Measurements from ENCODE around the gene PNKD. TPM values are rescaled to one million over a fixed set of nuclear protein-coding genes. Genes with fewer than 3 reads are reported as not detected.

The PNKD gene
- total RNA-seq, 4 donors from 2014 or later = 20.1 to 35.8 (median 31.9) TPM

DNA sequence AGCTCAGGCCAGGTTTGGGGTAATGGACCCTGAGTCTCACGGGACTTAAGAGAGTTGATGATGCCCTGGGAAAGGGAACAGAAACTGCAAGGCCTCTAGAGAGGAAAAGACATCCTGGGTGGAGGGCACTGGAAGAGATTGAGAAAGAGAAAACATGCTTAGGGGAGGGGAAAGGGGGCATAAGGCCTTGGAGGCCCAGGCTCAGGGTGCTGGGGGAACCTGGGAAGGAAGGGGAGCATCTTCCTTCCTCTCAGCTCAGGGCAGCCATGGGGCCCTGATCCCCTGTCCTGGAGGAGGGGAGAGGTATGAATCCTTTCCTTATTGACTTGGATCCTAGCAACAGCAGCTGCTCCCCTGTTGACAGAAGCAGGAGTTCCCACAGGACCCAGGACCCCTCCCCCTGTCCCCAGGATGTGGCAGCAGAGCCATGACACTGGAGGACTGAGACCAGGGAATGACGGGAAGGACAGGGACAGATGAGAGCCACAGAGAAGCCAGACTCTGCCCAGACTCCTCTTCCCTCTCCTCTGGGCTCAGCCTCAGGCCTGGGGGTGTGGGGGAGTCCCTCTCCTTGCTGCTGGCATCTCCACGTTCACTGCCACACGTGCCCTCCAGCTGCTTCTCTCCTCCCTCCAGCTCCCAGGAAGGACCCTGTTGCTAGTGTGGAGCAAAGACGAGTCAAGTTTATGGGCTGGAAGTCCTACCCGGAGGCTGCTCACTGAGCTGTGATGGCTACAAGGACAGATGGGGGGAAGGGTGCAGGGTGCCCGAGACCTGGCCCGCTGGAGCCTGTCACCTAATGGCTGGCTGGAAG, 8.7 kb upstream of the PNKD start:
- in situ Hi-C loops (cut with MboI; ENCODE audit: low sequenced_read_pairs in 4 of 4) = loop anchor here in 1 of 4 donors (10.0 kb wide), 1 partner anchor 77 kb away; no protein-coding TSS in a partner anchor
- TF ChIP-seq, protein P1, sequence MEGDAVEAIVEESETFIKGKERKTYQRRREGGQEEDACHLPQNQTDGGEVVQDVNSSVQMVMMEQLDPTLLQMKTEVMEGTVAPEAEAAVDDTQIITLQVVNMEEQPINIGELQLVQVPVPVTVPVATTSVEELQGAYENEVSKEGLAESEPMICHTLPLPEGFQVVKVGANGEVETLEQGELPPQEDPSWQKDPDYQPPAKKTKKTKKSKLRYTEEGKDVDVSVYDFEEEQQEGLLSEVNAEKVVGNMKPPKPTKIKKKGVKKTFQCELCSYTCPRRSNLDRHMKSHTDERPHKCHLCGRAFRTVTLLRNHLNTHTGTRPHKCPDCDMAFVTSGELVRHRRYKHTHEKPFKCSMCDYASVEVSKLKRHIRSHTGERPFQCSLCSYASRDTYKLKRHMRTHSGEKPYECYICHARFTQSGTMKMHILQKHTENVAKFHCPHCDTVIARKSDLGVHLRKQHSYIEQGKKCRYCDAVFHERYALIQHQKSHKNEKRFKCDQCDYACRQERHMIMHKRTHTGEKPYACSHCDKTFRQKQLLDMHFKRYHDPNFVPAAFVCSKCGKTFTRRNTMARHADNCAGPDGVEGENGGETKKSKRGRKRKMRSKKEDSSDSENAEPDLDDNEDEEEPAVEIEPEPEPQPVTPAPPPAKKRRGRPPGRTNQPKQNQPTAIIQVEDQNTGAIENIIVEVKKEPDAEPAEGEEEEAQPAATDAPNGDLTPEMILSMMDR (IDR thresholded peaks at IDR 0.05 in 4 of 5, conservative IDR thresholded peaks at IDR 0.05 in 1 of 5) = no peak
- TF ChIP-seq POLR2A (IDR thresholded peaks at IDR 0.05) = no peak
- Histone ChIP-seq H3K27me3 (no peaks in the 10 kb centered on the region), H3K9me3 (no peaks in the 10 kb centered on the region), H3K4me3 (no peak overlapping the region), H3K4me1 (peaks cover 24 to 25% of the 10 kb centered on the region in 2 donors), H3K27ac (peak overlapping the region in 3 of 4 donors; percentile 75 to 83 (median 76)), H3K36me3 (peaks cover 0 to 36% of the 10 kb centered on the region in 2 donors)
- no peak for ATAC-seq
- intact Hi-C loops (cut with DNase I; ENCODE audit: low total_unique reads) = no loop called here
- peak in 1 of 2 donors; percentile 10 for DNase-seq

DNA sequence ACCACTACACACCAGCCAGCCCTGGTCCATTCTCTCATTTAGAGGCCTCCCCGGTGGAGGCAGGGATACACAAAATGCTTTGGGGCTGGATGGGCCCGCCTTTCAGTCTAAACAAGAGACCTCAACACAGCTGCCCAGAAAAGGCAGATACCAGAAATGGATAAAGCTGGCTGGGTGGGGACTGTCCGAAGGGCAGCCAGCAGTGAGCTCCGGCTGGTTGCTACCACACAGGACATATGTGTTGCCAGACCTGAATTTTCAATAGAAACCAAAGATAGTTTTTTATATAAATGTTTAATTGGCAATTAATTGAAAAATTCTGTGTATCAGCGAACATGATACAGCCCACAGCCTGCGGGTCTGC, 8.1 kb upstream of the PNKD start:
- DNase-seq (no peak), ATAC-seq (no peak)
- intact Hi-C loops (cut with DNase I; ENCODE audit: low total_unique reads) = no loop called here
- Histone ChIP-seq H3K4me1 (peaks cover 22 to 26% of the 10 kb centered on the region in 2 donors), H3K27ac (no peak overlapping the region), H3K9me3 (no peaks in the 10 kb centered on the region), H3K4me3 (no peak overlapping the region), H3K36me3 (peaks cover 0 to 41% of the 10 kb centered on the region in 2 donors), H3K27me3 (no peaks in the 10 kb centered on the region)
- in situ Hi-C loops (cut with MboI; ENCODE audit: low sequenced_read_pairs in 4 of 4) = loop anchor here in 1 of 4 donors (10.0 kb wide), 1 partner anchor 77 kb away; no protein-coding TSS in a partner anchor
- TF ChIP-seq, protein P1 (IDR thresholded peaks at IDR 0.05 in 4 of 5, conservative IDR thresholded peaks at IDR 0.05 in 1 of 5) = no peak
- TF ChIP-seq POLR2A (IDR thresholded peaks at IDR 0.05) = no peak

DNA sequence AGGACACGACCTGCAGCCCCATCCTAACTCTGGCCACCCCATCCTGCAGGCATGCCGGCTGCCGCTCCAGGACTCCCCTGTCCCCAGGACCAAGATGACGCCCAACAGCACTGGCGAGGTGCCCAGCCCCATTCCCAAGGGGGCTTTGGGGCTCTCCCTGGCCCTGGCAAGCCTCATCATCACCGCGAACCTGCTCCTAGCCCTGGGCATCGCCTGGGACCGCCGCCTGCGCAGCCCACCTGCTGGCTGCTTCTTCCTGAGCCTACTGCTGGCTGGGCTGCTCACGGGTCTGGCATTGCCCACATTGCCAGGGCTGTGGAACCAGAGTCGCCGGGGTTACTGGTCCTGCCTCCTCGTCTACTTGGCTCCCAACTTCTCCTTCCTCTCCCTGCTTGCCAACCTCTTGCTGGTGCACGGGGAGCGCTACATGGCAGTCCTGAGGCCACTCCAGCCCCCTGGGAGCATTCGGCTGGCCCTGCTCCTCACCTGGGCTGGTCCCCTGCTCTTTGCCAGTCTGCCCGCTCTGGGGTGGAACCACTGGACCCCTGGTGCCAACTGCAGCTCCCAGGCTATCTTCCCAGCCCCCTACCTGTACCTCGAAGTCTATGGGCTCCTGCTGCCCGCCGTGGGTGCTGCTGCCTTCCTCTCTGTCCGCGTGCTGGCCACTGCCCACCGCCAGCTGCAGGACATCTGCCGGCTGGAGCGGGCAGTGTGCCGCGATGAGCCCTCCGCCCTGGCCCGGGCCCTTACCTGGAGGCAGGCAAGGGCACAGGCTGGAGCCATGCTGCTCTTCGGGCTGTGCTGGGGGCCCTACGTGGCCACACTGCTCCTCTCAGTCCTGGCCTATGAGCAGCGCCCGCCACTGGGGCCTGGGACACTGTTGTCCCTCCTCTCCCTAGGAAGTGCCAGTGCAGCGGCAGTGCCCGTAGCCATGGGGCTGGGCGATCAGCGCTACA, 7.4 kb upstream of the PNKD start:
- Histone ChIP-seq H3K4me3 (no peak overlapping the region), H3K9me3 (no peaks in the 10 kb centered on the region), H3K27ac (no peak overlapping the region), H3K27me3 (no peaks in the 10 kb centered on the region), H3K4me1 (peaks cover 18 to 29% of the 10 kb centered on the region in 2 donors), H3K36me3 (peaks cover 0 to 47% of the 10 kb centered on the region in 2 donors)
- peak in 1 of 2 donors; percentile 19 for DNase-seq
- no peak for ATAC-seq
- in situ Hi-C loops (cut with MboI; ENCODE audit: low sequenced_read_pairs in 4 of 4) (loop anchor here in 1 of 4 donors (10.0 kb wide), 1 partner anchor 78 kb away; no protein-coding TSS in a partner anchor), intact Hi-C loops (cut with DNase I; ENCODE audit: low total_unique reads) (no loop called here)
- no peak for TF ChIP-seq POLR2A (IDR thresholded peaks at IDR 0.05)
- TF ChIP-seq, protein P1 (IDR thresholded peaks at IDR 0.05 in 4 of 5, conservative IDR thresholded peaks at IDR 0.05 in 1 of 5) = no peak

DNA sequence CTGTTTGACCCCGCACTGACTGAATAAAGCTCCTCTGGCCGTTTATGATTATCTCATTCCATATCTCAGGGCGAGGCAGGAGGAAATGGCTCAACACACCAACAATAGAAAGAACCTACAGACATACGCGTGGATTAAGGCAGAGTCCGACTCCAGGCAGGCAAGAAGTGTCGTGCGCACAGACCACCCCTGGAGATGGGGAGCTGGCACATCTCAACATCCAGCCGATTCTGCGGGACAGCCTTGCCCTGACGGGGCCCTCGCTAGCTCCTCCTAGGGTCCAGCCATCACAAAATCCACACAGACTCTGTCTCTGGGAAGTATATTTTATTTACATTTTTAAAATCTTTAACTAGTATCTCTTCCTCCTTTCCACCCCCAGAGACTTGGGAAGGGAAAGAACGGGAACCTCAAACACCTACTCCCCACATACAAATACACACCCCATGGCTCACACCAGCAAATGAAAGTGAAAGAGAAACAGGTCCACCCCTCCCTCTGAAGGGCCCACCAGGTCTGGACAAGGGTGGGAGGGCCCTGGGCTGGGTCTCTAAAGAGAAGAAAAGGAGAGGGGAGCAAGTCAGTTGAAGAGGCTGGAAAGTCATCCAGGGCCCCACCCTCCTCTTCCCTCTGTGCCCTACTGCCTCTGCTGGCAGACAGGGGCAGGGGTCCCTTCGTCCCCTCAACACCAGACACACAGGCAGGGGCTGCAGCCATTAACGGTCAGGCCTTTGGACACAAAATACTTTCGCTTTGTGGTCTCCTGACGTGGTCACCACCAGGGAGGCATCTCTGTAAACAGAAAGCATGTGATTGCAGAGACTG, 6.3 kb upstream of the PNKD start:
- in situ Hi-C loops (cut with MboI; ENCODE audit: low sequenced_read_pairs in 4 of 4) (loop anchor here in 1 of 4 donors (10.0 kb wide), 1 partner anchor 79 kb away; no protein-coding TSS in a partner anchor), intact Hi-C loops (cut with DNase I; ENCODE audit: low total_unique reads) (no loop called here)
- Histone ChIP-seq H3K9me3 (no peaks in the 10 kb centered on the region), H3K27me3 (no peaks in the 10 kb centered on the region), H3K4me1 (peaks cover 18 to 31% of the 10 kb centered on the region in 2 donors), H3K4me3 (no peak overlapping the region), H3K36me3 (peaks cover 0 to 47% of the 10 kb centered on the region in 2 donors), H3K27ac (no peak overlapping the region)
- DNase-seq = peak in 1 of 2 donors; percentile 5
- ATAC-seq = no peak
- TF ChIP-seq POLR2A (IDR thresholded peaks at IDR 0.05) = no peak
- TF ChIP-seq, protein P1 (IDR thresholded peaks at IDR 0.05 in 4 of 5, conservative IDR thresholded peaks at IDR 0.05 in 1 of 5) = no peak
